GM08714 (cell line): ENCODE measurements around the gene IRGQ.

Experiments
- H3K4me3 ChIP-seq: fragments of 200-500 bp; sonication (Bioruptor generic); 2 replicates; pipeline ENCODE4 v1.5.1; 2014; ENCODE audit warnings: mild to moderate bottlenecking, low read length, inconsistent platforms
- ZNF274 ChIP-seq: IDR thresholded peaks from 2 replicates; pipeline ENCODE4 v1.6.1; 2012; ENCODE audit warnings: mild to moderate bottlenecking, low read depth, low read length

Gene IRGQ

DNA sequence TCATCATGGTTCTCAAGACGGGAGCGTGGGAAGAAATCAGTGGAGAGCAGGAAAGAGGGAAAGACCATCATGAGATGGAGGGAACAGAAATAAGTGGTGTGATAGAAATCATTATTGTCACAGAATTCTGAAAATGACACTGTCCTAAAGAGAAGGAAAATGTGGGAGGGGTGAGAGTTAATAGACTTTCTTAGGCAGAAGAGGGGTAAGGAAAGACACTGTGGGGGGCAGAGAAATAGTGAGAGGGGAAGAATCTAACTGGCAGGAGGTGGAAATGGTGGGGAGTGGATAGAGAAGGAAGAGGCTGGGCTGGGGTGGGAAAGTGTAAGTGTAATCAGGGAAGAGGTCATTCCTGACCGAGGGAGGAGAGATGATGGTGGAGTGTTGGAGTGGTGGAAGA lies 17.1 kb downstream of the IRGQ start:
- TF ChIP-seq ZNF274, result no peak

DNA sequence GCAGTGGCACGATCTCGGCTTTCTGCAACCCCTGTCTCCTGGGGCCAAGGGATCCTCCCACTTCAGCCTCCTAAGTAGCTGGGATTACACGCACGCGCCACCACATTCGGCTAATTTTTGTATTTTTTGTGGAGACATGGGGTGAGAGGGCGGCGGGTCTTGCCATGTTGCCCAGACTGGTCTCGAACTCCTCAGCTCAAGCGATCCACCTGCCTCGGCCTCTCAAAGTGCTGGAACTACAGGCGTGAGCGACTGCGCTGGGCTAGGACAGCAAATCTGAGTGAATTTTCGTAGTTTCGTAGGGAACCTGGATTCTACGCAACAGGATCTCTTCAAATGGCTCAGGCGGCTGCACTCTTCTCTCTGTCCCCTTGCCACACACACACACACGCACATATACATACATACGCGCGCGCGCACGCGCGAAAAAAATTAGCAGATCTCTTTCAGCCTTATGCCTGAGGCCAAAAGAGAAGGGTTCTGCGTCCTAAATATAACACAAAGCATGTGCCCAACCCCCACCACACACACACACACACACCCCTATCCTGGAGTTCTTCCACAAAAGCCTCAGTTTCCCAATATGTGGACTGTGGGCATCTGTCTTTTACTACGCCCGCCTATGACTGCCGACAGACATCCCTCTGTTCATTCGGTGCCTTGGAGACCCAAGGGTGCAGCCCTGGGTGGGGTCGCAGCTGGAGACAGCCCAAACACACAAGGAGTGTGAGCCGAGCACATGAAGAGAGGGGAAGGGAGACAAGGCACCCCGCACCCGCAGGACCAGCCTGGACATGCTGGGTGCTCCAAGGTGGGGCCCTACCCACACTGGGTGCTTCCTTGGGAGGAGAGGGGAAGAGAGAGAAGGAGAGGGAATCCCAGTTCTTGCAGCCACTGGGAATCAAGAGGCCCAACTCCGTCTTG lies 19.7 kb downstream of the IRGQ start:
- no peak for TF ChIP-seq ZNF274
- H3K4me3 ChIP-seq, result peak overlapping the region; percentile 48

More for the DNA sequence above, 17.1 kb downstream of the IRGQ start:
- no peak overlapping the region for H3K4me3 ChIP-seq

DNA sequence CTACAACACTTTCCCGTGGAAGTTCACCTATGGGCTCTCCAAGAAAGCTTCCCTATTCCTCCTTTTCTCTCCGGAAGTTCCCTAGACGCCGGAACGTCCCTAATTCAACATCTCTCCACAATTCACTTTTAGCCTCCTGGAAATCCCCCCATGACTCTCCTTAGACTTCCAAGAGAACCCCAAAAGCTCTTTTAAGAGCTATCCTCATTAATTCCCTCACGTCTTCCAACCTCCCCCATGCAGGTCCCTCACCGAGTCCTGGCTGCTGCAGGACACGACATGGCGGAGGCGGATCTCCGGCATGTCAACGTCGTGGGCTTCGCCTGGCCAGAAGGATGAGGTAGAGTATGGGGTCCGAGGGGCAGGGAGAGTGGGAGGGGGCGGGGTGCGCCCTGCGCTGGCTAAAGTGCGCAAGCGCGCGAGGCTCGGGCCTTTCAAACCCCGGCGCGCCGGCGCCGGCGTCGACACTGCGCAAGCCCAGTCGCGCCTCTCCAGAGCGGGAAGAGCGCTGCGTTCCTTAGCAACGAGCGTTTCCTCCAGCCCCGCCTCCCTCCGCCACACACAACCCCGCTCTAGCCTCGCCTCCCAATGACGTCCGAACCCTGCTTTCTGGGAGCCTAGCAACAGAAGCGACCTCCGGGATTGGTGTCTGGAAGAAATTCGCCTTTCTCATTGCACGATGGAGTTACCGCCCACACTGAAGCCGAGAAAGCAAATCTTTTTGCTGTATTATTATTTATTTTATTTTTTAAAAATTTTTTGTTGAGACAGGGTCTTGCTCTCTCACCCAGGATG lies 20.6 kb downstream of the IRGQ start, which contains the start of the genes PINLYP and XRCC1:
Gene PINLYP (plus strand): TSS at position 646 of the 795 bp plus-strand sequence. CDS start 1,391 bp downstream, outside the sequence.
Gene XRCC1 (minus strand): TSS at position 372 of the 795 bp plus-strand sequence. CDS start 69 bp downstream, at position 303.
- TF ChIP-seq ZNF274, result no peak
- H3K4me3 ChIP-seq, result peak within 1 kb of the TSS; percentile 96

DNA sequence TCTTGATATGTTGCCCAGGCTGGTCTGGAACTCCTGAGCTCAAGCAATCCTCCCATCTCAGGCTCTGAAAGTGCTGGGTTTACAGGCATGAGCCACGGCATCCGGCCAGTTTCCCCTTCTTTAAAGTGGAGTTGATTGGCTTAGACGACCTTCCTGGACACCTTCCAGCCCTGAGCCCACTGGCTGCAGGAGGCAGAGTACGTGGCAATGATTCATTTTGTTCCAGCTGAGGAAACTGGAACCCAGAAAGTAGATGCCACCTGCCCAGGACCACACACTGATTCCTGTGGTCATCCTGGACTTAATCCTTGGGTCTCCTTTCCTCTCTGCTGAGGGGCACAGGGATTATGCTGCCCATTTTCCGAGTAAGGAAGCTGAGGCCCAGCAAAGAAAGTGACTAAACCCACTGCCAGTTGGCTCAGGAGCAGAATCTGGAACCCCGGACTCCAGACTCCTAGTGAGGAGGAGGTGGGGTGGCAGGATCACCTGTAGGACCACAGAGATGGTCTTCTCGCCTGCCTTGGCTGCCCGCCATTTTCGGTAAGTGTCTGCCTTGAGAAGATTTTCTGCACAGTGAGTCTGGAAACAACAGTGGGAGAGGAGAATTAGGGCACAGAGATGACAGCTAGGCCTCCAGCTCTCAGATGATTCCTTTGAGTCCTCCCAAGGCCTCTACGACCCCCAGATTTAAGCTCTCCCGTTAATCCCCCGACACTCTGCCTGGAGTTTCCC lies 21.3 kb downstream of the IRGQ start:
- no peak for TF ChIP-seq ZNF274
- peak overlapping the region; percentile 96 for H3K4me3 ChIP-seq

DNA sequence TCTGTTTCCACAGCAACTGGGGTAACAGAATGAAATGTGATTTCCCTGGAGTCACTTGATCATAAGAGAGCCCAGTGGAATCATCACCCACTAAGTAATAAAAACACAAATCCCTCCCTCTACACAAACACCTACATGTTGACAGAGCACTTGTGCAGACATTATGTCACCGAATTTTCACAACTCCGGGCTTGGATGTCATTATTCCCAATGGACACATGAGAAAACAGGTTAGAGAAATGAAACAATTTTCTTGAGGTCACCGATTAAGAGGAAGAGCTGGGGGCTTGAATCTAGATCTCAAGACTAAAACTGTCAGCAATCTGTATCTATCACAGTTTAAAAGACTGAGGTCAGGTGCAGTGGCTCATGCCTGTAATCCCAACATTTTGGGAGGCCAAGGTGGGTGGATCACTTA lies 23.8 kb downstream of the IRGQ start:
- no peak overlapping the region for H3K4me3 ChIP-seq
- no peak for TF ChIP-seq ZNF274

DNA sequence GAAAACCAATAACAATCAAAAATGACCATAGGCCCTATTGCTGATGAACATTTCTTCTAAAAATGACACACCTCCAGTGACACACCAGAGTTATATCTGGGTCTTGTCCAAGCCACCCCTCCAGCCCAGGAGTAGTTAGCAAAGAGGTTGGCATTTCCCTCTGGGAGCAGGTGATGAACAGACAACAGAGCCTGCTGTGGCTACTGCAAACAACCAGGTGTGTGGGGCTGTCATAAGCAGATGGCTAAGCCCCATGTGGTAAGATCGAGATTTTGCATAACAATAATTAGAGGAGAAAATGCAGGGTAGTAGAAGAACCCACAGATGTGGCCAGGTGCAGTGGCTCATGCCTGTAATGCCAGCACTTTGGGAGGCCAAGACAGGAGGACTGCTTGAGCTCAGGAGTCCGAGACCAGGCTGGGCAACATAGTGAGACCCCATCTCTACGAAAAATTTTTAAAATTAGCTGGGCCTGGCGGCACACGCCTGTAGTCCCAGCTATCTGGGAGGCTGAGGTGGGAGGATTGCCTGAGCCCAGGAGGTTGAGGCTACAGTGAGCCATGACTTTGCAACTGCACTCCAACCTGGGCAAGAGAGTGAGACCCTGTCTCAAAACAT lies 25.7 kb downstream of the IRGQ start:
- no peak for TF ChIP-seq ZNF274
- no peak overlapping the region for H3K4me3 ChIP-seq

DNA sequence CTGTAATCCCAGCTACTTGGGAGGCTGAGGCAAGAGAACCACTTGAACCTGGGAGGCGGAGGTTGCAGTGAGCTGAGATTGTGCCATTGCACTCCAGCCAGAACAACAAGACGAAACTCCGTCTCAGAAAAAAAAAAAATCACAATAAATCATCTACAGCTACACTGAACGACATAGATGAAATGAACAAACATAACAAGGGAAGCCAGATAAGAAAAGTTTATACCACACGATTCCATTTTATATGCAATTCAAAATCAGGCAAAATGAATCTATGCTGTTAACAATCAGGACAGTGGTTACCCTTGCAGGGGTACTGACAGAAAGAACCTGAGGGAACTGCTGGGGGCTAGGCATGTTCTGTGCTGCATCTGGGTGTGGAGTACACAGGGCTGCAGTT lies 26.3 kb downstream of the IRGQ start:
- no peak for TF ChIP-seq ZNF274

DNA sequence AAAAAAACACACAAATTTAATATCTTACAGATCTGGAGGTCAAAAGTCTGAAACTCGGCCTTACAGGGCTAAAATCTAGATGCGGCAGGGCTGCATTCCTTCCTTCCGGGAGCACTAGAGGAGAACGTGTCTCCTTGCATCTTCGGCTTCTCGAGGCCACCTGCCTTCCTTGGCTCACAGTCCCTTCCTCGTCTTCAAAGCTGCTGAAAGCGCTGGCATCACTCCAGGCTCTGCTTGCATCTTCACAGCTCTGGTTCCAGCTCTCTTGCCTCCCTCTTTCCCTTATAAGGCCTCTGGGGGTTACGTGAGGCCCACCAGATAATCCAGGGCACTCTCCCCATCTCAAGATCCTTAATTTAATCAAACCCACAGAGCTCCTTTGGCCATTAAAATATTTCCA lies 31.1 kb downstream of the IRGQ start:
- H3K4me3 ChIP-seq, result no peak overlapping the region
- no peak for TF ChIP-seq ZNF274

More for the DNA sequence above, 26.3 kb downstream of the IRGQ start:
- no peak overlapping the region for H3K4me3 ChIP-seq

DNA sequence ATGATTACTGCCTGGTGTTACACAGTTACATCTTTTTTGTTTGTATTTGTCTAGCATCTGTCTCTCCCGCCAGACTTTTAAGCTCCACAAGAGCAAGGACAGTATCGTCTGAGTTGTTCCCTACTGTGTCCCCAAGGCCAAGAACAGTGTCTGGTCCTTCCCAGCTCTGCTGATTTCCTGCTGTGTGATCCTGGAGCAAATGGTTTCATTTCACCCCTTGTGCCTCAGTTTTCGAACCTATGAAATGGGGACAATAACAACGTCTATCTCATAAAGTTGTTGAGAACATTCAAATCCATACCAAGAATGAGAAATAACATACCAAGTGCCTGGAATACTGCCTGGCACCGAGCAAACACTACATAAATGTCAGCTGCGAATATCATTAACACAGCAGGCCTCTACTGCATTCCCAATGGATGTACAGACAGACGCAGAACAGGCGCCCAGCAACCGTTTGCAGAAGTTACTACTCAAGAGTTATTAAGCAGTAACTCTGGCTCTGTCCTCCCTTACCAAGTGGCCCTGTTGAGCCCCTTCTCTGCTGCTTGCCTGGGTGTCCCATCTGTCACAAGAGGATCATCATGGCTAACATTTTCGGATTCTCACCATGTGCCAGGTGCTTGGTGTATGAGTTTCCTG lies 32.0 kb downstream of the IRGQ start:
- H3K4me3 ChIP-seq, result no peak overlapping the region
- no peak for TF ChIP-seq ZNF274

DNA sequence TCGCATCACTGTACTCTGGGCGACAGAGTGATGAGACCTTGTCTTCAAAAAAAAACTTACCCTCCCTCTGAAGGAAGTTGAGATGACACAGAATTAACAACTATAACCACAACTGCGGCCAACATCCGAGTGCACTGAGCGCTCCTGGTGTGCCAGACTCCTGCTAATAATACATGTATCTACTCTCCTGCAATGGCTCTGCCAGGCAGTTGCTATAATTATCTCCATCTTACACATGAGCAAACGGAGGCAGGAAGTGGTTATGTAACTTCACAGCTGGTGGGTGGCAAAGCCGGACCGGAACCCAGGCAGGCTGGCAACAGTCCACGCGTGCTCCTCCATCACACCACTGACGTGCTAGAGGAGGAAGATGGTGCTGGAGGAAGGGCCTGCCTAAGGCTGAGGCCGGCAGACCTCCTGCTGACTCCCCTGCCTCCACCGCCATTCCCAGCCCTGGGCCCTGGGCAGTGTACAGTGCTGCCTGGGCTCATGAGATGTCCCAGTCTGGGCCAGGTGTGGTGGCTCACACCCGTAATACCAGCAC lies 33.2 kb downstream of the IRGQ start:
- no peak for TF ChIP-seq ZNF274
- H3K4me3 ChIP-seq, result no peak overlapping the region; the same call in 1 of the 2 replicates

DNA sequence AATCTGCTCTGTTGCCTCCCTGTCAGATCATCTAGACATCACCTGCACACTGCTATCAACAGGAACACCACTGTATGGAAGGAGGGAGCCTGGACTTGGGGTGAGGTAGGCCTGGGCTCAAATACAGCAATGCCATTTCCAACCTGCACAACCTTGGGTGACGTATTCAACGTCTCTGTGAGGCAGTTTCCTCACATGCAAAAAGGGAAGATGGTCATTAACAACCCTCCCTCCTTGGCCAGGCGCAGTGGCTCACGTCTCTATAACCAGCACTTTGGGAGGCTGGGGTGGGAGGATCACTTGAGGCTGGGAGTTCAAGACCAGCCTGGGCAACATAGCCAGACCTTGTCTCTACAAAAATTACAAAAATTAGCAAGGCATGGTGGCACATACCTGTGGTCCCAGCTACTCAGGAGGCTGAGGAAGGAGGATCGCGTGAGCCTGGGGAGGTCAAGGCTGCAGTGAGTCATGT lies 33.7 kb downstream of the IRGQ start:
- peak overlapping the region; percentile 19; the same call in 1 of the 2 replicates for H3K4me3 ChIP-seq
- TF ChIP-seq ZNF274, result no peak

DNA sequence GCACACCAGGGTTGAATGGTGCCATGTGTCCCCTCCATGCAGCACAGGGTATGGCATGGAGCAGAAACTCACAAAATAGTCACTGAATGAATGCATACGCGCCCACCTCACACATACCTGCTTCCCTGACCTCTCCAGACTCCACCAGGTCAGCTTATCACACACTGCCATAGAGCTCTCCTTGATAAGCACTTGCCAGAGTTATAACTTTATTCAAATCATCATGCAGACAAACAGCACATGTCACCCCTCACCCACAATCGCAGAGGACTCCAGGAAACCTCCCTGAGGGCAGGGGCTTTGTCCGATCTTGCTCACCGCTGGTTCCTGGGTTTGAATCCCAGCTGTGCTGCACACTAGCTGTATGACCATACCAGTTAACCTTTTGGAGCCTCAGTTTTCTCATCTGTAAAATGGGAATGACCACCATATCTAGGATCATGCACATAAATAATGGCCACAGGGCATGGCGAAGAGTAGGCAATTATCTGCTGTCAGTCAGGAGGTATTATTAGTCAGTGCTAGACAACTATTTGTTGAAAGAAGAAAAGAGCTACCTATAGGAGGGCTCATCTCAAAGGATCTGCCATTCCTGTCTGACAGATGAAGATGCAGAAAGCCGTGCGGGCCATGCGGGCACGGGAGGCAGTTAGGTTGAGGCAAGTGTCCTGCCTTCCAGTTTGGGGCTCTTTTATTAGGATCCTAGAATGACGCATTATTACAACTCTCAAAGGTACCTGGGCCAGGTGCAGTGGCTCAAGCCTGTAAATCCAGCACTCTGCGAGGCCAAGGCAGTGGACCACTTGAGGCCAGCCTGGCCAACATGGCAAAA lies 34.6 kb downstream of the IRGQ start:
- TF ChIP-seq ZNF274, result no peak
- H3K4me3 ChIP-seq, result no peak overlapping the region

DNA sequence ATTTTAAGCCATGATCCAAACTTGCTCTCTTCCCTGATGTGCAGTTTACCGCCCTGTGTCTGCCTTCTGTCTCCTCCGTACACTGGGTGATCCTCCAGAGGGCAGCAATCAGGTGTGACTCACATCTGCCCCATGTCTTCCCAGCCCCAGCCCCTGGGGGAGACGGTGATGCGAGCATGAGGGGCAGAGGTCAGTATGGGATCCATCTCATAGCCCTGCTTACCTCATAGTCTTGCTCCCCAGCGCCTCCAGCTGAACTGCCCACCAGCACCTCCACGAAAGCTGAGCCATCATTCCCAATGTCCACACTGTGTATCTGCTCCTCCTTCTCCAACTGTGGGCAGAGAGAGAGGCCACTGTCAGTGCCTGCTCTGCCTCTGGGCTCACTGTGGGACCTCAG lies 35.2 kb downstream of the IRGQ start:
- H3K4me3 ChIP-seq, result no peak overlapping the region
- no peak for TF ChIP-seq ZNF274
